Neuronal stem cell (in vitro differentiated cells): ENCODE results near the gene PRUNE1.

ENCODE experiments used
- DNase-seq: peaks from one replicate; pipeline ENCODE4 v3.0.0-alpha.2; 2013; ENCODE audit warnings: low spot score
- H2AFZ ChIP-seq: one replicate; pipeline ENCODE4 v1.6.1; 2013; ENCODE audit warnings: mild to moderate bottlenecking, low read length, inconsistent platforms
- H2AK5ac ChIP-seq: 2 replicates; pipeline ENCODE4 v1.6.1; 2013; ENCODE audit warnings: low read depth, mild to moderate bottlenecking, inconsistent platforms, low read length, moderate library complexity, mixed read lengths
- H2BK120ac ChIP-seq: 2 replicates; pipeline ENCODE4 v1.6.1; 2013; ENCODE audit warnings: low read depth, mild to moderate bottlenecking, inconsistent platforms, low read length, moderate library complexity, mixed read lengths
- H2BK12ac ChIP-seq: one replicate; pipeline ENCODE4 v1.6.1; 2013; ENCODE audit warnings: low read length, inconsistent platforms
- H2BK15ac ChIP-seq: 2 replicates; pipeline ENCODE4 v1.6.1; 2013; ENCODE audit warnings: mild to moderate bottlenecking, low read length, inconsistent platforms, mixed read lengths
- H2BK5ac ChIP-seq: one replicate; pipeline ENCODE4 v1.6.1; 2013; ENCODE audit warnings: inconsistent platforms, mild to moderate bottlenecking, low read length, moderate library complexity
- H3K14ac ChIP-seq: one replicate; pipeline ENCODE4 v1.6.1; 2013; ENCODE audit warnings: low read length, inconsistent platforms
- H3K18ac ChIP-seq: 2 replicates; pipeline ENCODE4 v1.6.1; 2013; ENCODE audit warnings: low read length, inconsistent platforms
- H3K23ac ChIP-seq: 2 replicates; pipeline ENCODE4 v1.6.1; 2013; ENCODE audit warnings: low read depth, mild to moderate bottlenecking, mixed read lengths, low read length, inconsistent platforms; ENCODE audit not compliant: poor library complexity
- H3K27ac ChIP-seq: replicated peaks from 3 replicates; pipeline ENCODE4 v1.5.1; 2013; ENCODE audit warnings: low read length, inconsistent platforms
- H3K27me3 ChIP-seq, 3 experiments: 2 replicates each; pipeline ENCODE4 v1.6.1; 2013; ENCODE audit warnings: low read length in 3 of 3, mild to moderate bottlenecking in 2 of 3, inconsistent platforms in 1 of 3, low read depth in 1 of 3, mixed read lengths in 1 of 3, moderate library complexity in 1 of 3; ENCODE audit not compliant: control insufficient read depth in 3 of 3, insufficient read depth in 3 of 3
- H3K36me3 ChIP-seq, 2 donors: replicated peaks in 1 of 2; 2 replicates each; pipeline ENCODE4 v1.6.1; 2013; ENCODE audit warnings: low read length in 2 of 2; ENCODE audit not compliant: control insufficient read depth in 2 of 2, insufficient read depth in 2 of 2
- H3K4ac ChIP-seq: 2 replicates; pipeline ENCODE4 v1.6.1; 2013; ENCODE audit warnings: inconsistent platforms, mild to moderate bottlenecking, low read length, moderate library complexity
- H3K4me1 ChIP-seq, 2 donors: 1 replicate in 1 of 2; 2 replicates in 1 of 2; pipeline ENCODE4 v1.6.1; 2013; ENCODE audit warnings: low read length in 2 of 2, low read depth in 1 of 2; ENCODE audit not compliant: control insufficient read depth in 2 of 2, insufficient read depth in 1 of 2
- H3K4me2 ChIP-seq: one replicate; pipeline ENCODE4 v1.6.1; 2013; ENCODE audit warnings: mild to moderate bottlenecking, low read length, inconsistent platforms; ENCODE audit not compliant: insufficient read depth, poor library complexity, severe bottlenecking
- H3K4me3 ChIP-seq, 2 donors: 2 replicates each; pipeline ENCODE4 v1.5.1; 2013; ENCODE audit warnings: low read length in 2 of 2, mild to moderate bottlenecking in 2 of 2, inconsistent platforms in 1 of 2, moderate library complexity in 1 of 2
- H3K79me1 ChIP-seq: one replicate; pipeline ENCODE4 v1.6.1; 2013; ENCODE audit warnings: low read depth, mild to moderate bottlenecking, inconsistent platforms, low read length, moderate library complexity
- H3K9ac ChIP-seq: one replicate; pipeline ENCODE4 v1.6.1; 2013; ENCODE audit warnings: mild to moderate bottlenecking, low read depth, low read length, inconsistent platforms; ENCODE audit not compliant: poor library complexity
- H3K9me3 ChIP-seq, 2 donors: replicated peaks in 1 of 2; 2 replicates each; pipeline versions ENCODE3 to v1.6.1; 2013; ENCODE audit warnings: low read length in 2 of 2, mild to moderate bottlenecking in 2 of 2, inconsistent platforms in 1 of 2, low read depth in 1 of 2, mixed read lengths in 1 of 2, moderate library complexity in 1 of 2; ENCODE audit not compliant: control insufficient read depth in 2 of 2, insufficient read depth in 1 of 2
- H4K8ac ChIP-seq: one replicate; pipeline ENCODE4 v1.6.1; 2013; ENCODE audit warnings: low read depth, mild to moderate bottlenecking, inconsistent platforms, low read length, moderate library complexity
- H4K91ac ChIP-seq: one replicate; pipeline ENCODE4 v1.6.1; 2013; ENCODE audit warnings: low read length, low read depth, mild to moderate bottlenecking, inconsistent platforms; ENCODE audit not compliant: poor library complexity
- WGBS, 2 donors: extraction: QIAGEN DNeasy Blood & Tissue Kit; methylation state at CpG; one replicate each; pipeline ENCODE4 v1.1.7; 2013; ENCODE audit warnings: missing lambda C conversion rate in 2 of 2, mixed read lengths in 1 of 2; ENCODE audit not compliant: insufficient read length in 2 of 2, insufficient replicate concordance in 1 of 2; ENCODE audit errors: extremely low coverage in 2 of 2; 5-methylcytosine and 5-hydroxymethylcytosine counted together

PRUNE1 gene

DNA sequence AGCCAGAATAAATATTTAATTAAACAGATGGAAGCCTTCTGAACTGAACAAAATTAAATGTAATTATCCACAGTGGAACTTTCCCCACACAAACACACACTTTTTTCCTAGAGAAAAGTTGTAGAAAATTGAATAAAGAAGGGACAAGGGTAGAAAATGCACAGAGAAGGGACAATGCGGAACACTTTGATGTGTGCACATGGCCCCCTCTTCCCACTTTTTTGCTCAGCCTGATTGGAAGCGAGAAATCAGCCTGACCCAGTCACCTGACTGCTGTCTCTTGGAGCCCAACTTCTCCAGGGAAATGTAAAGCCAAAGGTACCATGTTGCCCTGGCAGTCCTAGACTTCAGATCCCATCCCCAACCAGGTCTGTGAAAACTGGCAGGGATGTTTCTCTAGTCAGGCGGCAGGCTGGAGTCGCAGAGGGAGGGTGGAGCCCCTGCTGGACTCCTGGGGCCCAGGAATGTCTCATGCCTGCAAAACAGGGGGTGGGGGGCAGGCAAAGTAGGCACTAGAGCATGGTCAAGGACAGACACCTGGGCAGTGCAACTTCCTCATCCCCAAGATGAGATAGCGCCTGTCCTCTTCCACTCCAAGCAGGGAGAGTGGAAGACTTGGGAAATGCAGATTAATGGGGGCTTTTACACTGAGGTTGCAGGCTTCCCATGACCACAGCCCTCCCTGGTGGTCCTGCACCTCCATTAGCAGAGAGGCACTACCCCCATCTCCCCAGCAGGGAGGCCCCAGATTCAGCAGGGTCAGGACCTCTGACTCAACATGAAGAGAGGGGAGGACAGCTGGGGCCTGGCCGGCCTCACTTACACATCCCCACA is 36.4 kb upstream of the PRUNE1 start:
- H2BK120ac ChIP-seq, result no peak overlapping the region
- no peak overlapping the region for H3K23ac ChIP-seq
- peak overlapping the region; percentile 54 for H3K18ac ChIP-seq
- H3K36me3 ChIP-seq, result peaks cover 21 to 33% of the 10 kb centered on the region in 2 donors
- no peak for DNase-seq
- peak overlapping the region; percentile 51 for H3K4me2 ChIP-seq
- no peak overlapping the region for H3K9ac ChIP-seq
- peak overlapping the region; percentile 1 to 36 for H3K4me3 ChIP-seq
- no peak overlapping the region for H2BK12ac ChIP-seq
- H3K79me1 ChIP-seq, result peaks cover 9% of the 10 kb centered on the region
- H3K4ac ChIP-seq, result no peak overlapping the region
- no peak overlapping the region for H2AK5ac ChIP-seq
- H3K14ac ChIP-seq, result no peak overlapping the region
- no peak overlapping the region for H4K8ac ChIP-seq
- H3K27ac ChIP-seq, result peak overlapping the region; percentile 63
- no peak overlapping the region for H4K91ac ChIP-seq
- H2BK15ac ChIP-seq, result no peak overlapping the region
- H3K9me3 ChIP-seq, result peaks cover 0 to 5% of the 10 kb centered on the region in 2 donors
- peaks cover 31 to 33% of the 10 kb centered on the region in 2 donors for H3K4me1 ChIP-seq
- no CpG with 5 or more reads among the region's 6 CpGs for WGBS, 2 donors
- H3K27me3 ChIP-seq, result peaks cover 0 to 1% (median 0%) of the 10 kb centered on the region in 3 experiments
- H2BK5ac ChIP-seq, result peak overlapping the region; percentile 4
- H2AFZ ChIP-seq, result no peak overlapping the region

DNA sequence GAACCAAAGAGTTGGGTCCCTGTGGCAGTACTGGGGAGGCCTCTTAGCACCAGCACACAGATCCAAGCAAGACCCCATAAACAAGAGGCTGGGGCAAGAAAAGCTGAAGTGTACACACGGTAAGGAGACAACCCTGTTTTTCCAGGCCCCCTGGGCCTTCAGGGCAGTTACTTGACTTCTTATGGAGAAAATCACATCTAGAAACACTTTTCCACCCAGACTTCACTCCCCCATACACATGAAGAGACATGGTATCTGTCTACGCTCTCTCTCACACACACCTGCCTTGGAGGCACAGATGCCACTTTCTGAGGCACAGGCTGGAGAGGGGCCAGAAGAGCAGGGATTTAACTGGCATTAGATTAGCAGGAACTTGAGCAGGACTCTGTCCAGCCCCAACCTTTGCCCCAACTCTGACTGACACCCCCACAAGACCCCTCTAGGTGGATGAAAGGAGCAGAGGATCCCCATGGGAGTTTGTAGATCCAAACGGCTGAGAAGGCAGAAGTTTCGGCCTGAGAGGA is 35.8 kb upstream of the PRUNE1 start:
- peaks cover 0 to 5% of the 10 kb centered on the region in 2 donors for H3K9me3 ChIP-seq
- H4K91ac ChIP-seq, result no peak overlapping the region
- H2BK15ac ChIP-seq, result no peak overlapping the region
- H2AFZ ChIP-seq, result no peak overlapping the region
- H3K4me3 ChIP-seq, result peak overlapping the region in 1 of 2 donors; percentile 86
- no peak overlapping the region for H2BK12ac ChIP-seq
- no peak overlapping the region for H3K14ac ChIP-seq
- H3K4me2 ChIP-seq, result no peak overlapping the region
- no peak overlapping the region for H4K8ac ChIP-seq
- no peak overlapping the region for H3K9ac ChIP-seq
- peaks cover 9% of the 10 kb centered on the region for H3K79me1 ChIP-seq
- H3K4me1 ChIP-seq, result peaks cover 33 to 35% of the 10 kb centered on the region in 2 donors
- peak overlapping the region; percentile 4 for H2BK5ac ChIP-seq
- no peak overlapping the region for H3K23ac ChIP-seq
- H3K36me3 ChIP-seq, result peaks cover 15 to 27% of the 10 kb centered on the region in 2 donors
- peak overlapping the region; percentile 63 for H3K27ac ChIP-seq
- no peak for DNase-seq
- no CpG with 5 or more reads among the region's 4 CpGs for WGBS, 2 donors
- no peak overlapping the region for H3K18ac ChIP-seq
- H2BK120ac ChIP-seq, result no peak overlapping the region
- H3K27me3 ChIP-seq, result peaks cover 0 to 2% (median 0%) of the 10 kb centered on the region in 3 experiments
- H3K4ac ChIP-seq, result no peak overlapping the region
- no peak overlapping the region for H2AK5ac ChIP-seq

DNA sequence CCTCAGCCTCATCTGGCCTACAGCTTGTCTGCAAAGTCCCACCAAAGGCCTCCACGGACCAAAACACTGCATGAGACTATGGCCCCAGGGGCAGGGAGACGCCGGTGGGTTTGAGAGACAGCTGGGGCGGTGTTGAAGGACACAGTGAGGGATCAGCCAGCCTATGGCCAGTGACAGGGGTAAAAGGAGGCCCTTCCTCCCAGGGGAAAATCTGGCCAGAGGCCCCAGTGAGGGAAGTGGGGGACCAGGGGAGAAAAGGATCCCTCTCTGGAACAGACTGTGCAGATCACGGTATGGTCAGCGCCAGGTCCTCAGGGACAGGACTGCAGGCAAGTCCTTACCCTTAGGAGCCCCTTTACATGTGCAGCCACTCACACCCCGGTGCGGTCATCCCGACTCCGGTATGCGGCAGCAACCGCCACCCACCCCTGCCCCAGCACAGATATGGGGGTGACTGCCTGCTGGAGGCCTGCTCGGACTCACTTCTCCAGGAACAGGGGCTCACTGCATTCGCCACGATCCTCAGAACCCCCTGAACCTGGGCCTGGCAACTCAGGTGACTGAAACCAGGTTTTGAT is 34.9 kb upstream of the PRUNE1 start:
- peak overlapping the region; percentile 96 for H3K18ac ChIP-seq
- H2BK15ac ChIP-seq, result peak overlapping the region; percentile 17
- peak overlapping the region; percentile 96 for H3K9ac ChIP-seq
- H3K9me3 ChIP-seq, result peaks cover 0 to 5% of the 10 kb centered on the region in 2 donors
- peak overlapping the region; percentile 89 for H3K4me2 ChIP-seq
- DNase-seq, result no peak
- no peak overlapping the region for H2BK120ac ChIP-seq
- no peak overlapping the region for H2AFZ ChIP-seq
- H3K4me3 ChIP-seq, result peak overlapping the region; percentile 86 to 89
- H2BK5ac ChIP-seq, result no peak overlapping the region
- no peak overlapping the region for H2BK12ac ChIP-seq
- no peak overlapping the region for H4K8ac ChIP-seq
- peak overlapping the region; percentile 57 for H2AK5ac ChIP-seq
- peaks cover 6 to 18% of the 10 kb centered on the region in 2 donors for H3K36me3 ChIP-seq
- no CpG with 5 or more reads among the region's 15 CpGs for WGBS, 2 donors
- no peak overlapping the region for H3K23ac ChIP-seq
- peaks cover 33 to 35% of the 10 kb centered on the region in 2 donors for H3K4me1 ChIP-seq
- no peak overlapping the region for H4K91ac ChIP-seq
- peak overlapping the region; percentile 7 for H3K4ac ChIP-seq
- H3K79me1 ChIP-seq, result peaks cover 9% of the 10 kb centered on the region
- H3K14ac ChIP-seq, result peak overlapping the region; percentile 1
- peaks cover 0 to 2% (median 0%) of the 10 kb centered on the region in 3 experiments for H3K27me3 ChIP-seq
- H3K27ac ChIP-seq, result no peak overlapping the region
